Body of pancreas (tissue), 4 donors: ENCODE measurements around the gene NTMT1.

Source experiments
- POLR2A ChIP-seq, 3 donors: fragments of 450-650 bp; IDR thresholded peaks; one replicate each; pipeline ENCODE4 v1.6.1; 2016; ENCODE audit warnings: antibody characterized with exemption in 3 of 3, mild to moderate bottlenecking in 2 of 3
- TF ChIP-seq, protein P1 (sequence below), 7 experiments: fragments of 450-650 bp in 4 of 7; fragments of 200-600 bp in 3 of 7; sonication (generic) in 3 of 7; IDR thresholded peaks; one replicate each; pipeline ENCODE4 v1.5.1; 2016 to 2019; ENCODE audit warnings: antibody characterized with exemption in 7 of 7

DNA sequence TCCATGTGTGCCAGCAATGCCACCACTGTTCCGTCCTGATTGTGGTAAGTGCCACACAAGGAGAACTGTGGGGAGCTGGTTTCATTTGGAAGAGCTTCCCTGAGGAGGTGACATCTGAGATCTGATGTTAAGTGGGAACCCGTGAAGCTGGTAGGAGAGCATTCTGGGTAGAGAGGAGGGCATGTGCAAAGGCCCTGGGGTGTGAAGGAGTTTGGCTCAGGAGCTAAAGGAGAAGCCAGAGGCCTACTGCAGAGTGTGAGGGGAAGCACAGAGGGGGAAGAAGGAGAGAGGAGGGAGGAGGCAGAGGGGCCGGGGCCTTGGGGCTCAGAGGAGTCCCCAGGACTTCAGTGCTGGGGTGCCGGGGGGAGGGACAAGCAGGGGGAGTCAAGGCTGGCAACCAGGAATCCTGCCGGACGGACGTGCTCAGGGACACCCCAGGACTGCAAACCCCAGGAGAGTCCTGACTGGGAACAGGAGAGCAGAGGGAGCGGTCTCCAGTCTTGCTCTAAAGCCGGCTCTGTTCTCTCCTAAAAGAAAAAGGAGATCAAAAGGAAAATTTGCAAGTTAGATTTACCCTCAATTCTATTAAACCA lies 24.8 kb upstream of the NTMT1 start:
- TF ChIP-seq, protein P1, sequence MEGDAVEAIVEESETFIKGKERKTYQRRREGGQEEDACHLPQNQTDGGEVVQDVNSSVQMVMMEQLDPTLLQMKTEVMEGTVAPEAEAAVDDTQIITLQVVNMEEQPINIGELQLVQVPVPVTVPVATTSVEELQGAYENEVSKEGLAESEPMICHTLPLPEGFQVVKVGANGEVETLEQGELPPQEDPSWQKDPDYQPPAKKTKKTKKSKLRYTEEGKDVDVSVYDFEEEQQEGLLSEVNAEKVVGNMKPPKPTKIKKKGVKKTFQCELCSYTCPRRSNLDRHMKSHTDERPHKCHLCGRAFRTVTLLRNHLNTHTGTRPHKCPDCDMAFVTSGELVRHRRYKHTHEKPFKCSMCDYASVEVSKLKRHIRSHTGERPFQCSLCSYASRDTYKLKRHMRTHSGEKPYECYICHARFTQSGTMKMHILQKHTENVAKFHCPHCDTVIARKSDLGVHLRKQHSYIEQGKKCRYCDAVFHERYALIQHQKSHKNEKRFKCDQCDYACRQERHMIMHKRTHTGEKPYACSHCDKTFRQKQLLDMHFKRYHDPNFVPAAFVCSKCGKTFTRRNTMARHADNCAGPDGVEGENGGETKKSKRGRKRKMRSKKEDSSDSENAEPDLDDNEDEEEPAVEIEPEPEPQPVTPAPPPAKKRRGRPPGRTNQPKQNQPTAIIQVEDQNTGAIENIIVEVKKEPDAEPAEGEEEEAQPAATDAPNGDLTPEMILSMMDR (IDR thresholded peaks at IDR 0.05): no peak
- TF ChIP-seq POLR2A (IDR thresholded peaks at IDR 0.05): no peak
